ENCODE measurements around the gene CCR7. TPM values are rescaled to one million over a fixed set of nuclear protein-coding genes. Genes with fewer than 3 reads are reported as not detected.
"Not testable (repeated sequence)": the region's sequence is repeated elsewhere in the genome, so short reads cannot be mapped to it uniquely, and the experiment has no call there.

CCR7 gene
- total RNA-seq, 2 experiments from 2014 or later, result 260 to 274 TPM

- Mint-ChIP-seq H3K9me3 (no peaks in the 10 kb centered on the region), H3K27me3 (no peaks in the 10 kb centered on the region), H3K4me1 (peaks cover 92% of the 10 kb centered on the region), H3K36me3 (peaks cover 66% of the 10 kb centered on the region), H3K27ac (peak overlapping the region; percentile 86), H3K4me3 (peak overlapping the region; percentile 33)
- no peak for DNase-seq
These were observed 12.2 kb downstream of the CCR7 start for GRCh38 chr17:40552806-40553693.

GRCh38 chr17:40551879-40552768 is 13.1 kb downstream of the CCR7 start:
- peaks cover 97% of the 10 kb centered on the region for H3K4me1 Mint-ChIP-seq
- peaks cover 59% of the 10 kb centered on the region for H3K36me3 Mint-ChIP-seq
- H3K27ac Mint-ChIP-seq, result peak overlapping the region; percentile 86
- H3K9me3 Mint-ChIP-seq, result no peaks in the 10 kb centered on the region
- H3K4me3 Mint-ChIP-seq, result peak overlapping the region; percentile 33
- no peaks in the 10 kb centered on the region for H3K27me3 Mint-ChIP-seq
- DNase-seq, result no peak

GRCh38 chr17:40551091-40551878 is 14.0 kb downstream of the CCR7 start:
- Mint-ChIP-seq H3K36me3 (peaks cover 54% of the 10 kb centered on the region), H3K4me1 (peaks cover 94% of the 10 kb centered on the region), H3K4me3 (peak overlapping the region; percentile 0), H3K9me3 (no peaks in the 10 kb centered on the region), H3K27ac (peak overlapping the region; percentile 86), H3K27me3 (no peaks in the 10 kb centered on the region)
- no peak for DNase-seq

GRCh38 chr17:40550608-40551007 is 14.7 kb downstream of the CCR7 start:
- peaks cover 93% of the 10 kb centered on the region for H3K4me1 Mint-ChIP-seq
- H3K4me3 Mint-ChIP-seq, result peak overlapping the region; percentile 4
- H3K27ac Mint-ChIP-seq, result peak overlapping the region; percentile 57
- peaks cover 48% of the 10 kb centered on the region for H3K36me3 Mint-ChIP-seq
- no peaks in the 10 kb centered on the region for H3K9me3 Mint-ChIP-seq
- no peak for DNase-seq
- no peaks in the 10 kb centered on the region for H3K27me3 Mint-ChIP-seq

DNA sequence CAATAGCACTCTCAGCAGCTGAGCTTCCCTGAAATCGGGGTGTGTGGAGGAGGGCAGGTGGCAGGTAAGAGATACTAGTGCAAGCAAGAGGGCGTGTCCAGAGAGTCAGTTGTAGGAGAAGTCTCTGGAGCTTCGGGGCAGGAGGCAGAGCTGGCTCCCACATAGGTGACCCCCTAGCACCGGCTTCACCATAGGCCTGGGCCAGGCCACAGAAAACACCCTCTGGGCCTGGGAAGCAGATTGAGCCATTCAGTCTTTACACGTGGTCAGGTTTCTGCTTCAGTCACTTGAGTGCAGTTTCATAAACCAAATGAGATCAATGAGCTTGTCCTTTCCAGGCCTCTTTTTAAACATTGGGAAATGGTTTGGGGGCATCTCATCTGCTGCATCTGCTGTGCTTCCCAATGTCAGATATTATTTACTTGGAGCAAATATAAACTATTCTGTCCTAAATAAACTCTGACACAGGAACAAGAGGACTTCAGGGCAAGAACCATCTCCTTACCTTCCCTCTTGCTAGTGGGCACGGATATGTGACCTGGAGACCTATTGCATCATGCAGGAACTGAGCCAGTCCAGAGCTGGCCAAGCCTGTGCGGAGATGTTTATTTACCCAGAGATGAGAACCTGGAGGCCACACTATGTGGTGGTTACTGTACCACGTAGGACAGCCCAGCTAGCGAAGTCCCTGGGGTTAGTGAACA is 16.1 kb downstream of the CCR7 start:
- H3K4me1 Mint-ChIP-seq, result peaks cover 84% of the 10 kb centered on the region
- DNase-seq, result no peak
- peak overlapping the region; percentile 50 for H3K4me3 Mint-ChIP-seq
- H3K9me3 Mint-ChIP-seq, result peaks cover under 1% of the 10 kb centered on the region
- peak overlapping the region; percentile 77 for H3K27ac Mint-ChIP-seq
- peaks cover 33% of the 10 kb centered on the region for H3K36me3 Mint-ChIP-seq
- no peaks in the 10 kb centered on the region for H3K27me3 Mint-ChIP-seq

DNA sequence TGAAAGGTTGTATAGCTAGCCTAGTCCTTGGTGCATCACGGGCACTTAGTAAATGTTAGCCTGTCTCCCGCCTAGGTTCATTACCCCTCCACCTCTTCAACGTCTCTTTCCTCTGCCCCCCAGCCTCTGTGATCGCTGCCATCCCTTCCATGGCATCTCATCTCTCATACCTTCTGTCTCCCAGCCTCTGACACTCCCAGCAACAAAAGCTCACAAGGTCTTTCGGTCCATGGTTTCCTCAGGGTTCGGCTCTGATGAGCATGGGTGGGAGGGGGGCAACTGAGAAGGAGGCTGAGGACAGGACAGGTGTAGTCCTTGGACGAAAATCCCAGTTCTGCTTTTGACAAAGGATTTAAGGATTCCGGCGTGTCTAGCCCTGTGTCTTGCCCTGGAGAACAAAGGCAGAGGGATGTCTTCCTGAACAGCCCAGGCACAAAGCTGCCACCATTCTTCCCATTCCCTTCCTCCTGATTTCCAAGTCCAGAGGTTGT is 16.7 kb downstream of the CCR7 start:
- peak overlapping the region; percentile 77 for H3K27ac Mint-ChIP-seq
- H3K36me3 Mint-ChIP-seq, result peaks cover 28% of the 10 kb centered on the region
- no peaks in the 10 kb centered on the region for H3K27me3 Mint-ChIP-seq
- H3K9me3 Mint-ChIP-seq, result peaks cover 1% of the 10 kb centered on the region
- peaks cover 82% of the 10 kb centered on the region for H3K4me1 Mint-ChIP-seq
- no peak for DNase-seq
- H3K4me3 Mint-ChIP-seq, result no peak overlapping the region

DNA sequence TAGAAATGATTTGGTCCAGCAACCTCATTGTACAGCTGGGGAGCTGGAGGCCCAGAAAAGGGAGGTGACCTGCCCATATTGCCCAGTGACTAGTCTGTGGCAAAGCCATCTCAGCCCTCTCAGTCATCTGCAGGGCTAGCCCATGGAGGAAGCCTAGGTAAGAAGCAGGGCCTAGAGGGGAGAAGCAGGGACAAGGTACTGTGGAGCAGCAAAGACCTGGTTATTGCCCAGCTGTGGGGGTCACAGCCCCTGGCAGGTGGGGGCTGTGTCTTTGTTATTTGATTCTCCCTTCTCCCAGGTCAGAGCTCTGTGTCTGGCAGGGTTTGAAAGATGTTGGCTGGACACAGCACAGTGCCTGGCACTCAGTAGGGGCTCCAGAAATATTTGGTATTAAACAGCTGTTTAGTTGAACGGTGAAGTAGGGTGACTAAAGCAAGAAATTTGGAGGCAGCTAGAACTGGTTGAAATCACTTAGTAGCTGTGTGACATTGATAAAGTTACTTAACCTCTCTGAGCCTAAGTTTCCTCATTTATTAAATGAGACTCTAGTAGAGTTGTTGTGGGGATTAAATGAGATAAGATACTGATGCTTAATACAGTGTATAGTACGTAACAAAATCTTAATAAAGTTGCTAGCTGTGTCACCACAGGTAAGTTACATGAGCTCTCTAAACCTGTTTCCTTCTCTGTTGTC is 17.3 kb downstream of the CCR7 start:
- peak overlapping the region; percentile 23 for H3K4me3 Mint-ChIP-seq
- peaks cover 84% of the 10 kb centered on the region for H3K4me1 Mint-ChIP-seq
- peak overlapping the region; percentile 76 for H3K27ac Mint-ChIP-seq
- peaks cover 1% of the 10 kb centered on the region for H3K9me3 Mint-ChIP-seq
- H3K27me3 Mint-ChIP-seq, result no peaks in the 10 kb centered on the region
- no peak for DNase-seq
- H3K36me3 Mint-ChIP-seq, result peaks cover 26% of the 10 kb centered on the region

GRCh38 chr17:40547079-40547784 is 18.0 kb downstream of the CCR7 start:
- Mint-ChIP-seq H3K27ac (peak overlapping the region; percentile 76), H3K4me1 (peaks cover 84% of the 10 kb centered on the region), H3K9me3 (peaks cover 1% of the 10 kb centered on the region), H3K27me3 (no peaks in the 10 kb centered on the region), H3K4me3 (no peak overlapping the region), H3K36me3 (peaks cover 19% of the 10 kb centered on the region)
- peak; percentile 74 for DNase-seq

- not testable (repeated sequence) for H3K9me3 Mint-ChIP-seq, H3K27ac Mint-ChIP-seq, DNase-seq, H3K27me3 Mint-ChIP-seq, H3K4me3 Mint-ChIP-seq
- H3K36me3 Mint-ChIP-seq, result peaks cover 13% of the 10 kb centered on the region
- H3K4me1 Mint-ChIP-seq, result peaks cover 86% of the 10 kb centered on the region
These were observed 18.8 kb downstream of the CCR7 start for GRCh38 chr17:40546497-40546896.

DNA sequence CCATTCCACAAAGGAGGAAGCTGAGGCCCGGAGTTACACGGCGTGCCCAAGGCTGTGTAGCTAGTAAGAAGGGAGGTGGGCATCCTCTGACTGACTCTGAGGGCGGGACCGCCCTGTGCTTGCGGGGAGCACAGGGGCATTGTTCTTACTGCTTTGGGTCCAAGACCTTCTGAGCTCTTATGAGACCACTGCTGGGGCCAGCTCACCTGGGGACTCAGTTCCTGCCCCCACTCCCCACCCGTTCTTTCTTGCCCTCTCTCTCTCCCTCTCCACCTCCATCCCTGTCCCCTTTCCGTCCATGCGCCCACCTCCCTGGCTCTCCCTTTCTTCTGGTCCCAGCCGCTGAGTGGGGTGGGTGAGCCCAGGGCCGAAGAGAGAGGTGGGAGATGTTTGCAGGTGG is 19.6 kb downstream of the CCR7 start:
- Mint-ChIP-seq H3K4me3 (no peak overlapping the region), H3K27ac (peak overlapping the region; percentile 44), H3K9me3 (peaks cover 1% of the 10 kb centered on the region), H3K4me1 (peaks cover 86% of the 10 kb centered on the region), H3K36me3 (peaks cover 9% of the 10 kb centered on the region), H3K27me3 (no peaks in the 10 kb centered on the region)
- no peak for DNase-seq

DNA sequence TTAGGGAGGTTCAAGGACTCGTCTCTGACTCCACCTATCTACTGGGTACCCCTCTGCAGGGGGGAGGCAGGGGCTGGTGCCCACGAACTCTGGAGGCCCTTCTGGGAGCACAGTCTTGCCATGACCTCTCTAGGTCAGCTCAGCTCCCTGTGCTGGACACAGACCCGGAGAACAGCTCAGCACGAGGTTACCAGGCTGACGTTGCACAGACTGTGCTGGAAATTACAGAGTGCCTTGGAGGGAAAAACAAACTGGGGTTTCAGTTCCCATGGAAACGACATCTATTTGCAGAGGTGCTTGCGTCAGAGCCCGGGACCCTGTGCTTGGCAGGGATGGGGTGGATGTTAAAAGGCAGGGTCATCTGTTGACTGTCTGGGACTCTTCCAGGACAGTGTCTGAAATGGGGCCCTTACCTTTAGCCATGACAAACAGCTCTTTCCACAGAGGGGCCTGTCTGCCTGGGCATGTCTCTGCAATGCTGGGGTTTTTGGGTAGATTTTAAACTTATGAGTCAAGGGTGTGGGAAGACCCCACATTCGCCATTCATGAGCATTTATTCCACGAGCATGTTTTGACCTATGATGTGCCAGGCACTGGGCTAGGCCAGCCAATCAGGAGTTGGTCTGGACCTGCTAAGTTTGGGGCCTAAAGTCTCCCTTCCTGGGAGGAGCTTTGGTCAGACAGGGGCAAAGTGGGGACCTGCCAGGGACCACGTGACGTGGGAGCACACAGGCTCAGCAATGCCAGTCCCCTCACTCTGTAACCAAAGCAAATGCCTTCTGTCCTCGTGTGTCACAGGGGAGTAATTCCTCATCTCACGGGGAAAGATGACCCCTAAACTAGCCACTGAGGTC is 22.5 kb downstream of the CCR7 start:
- no peaks in the 10 kb centered on the region for H3K27me3 Mint-ChIP-seq
- peaks cover 1% of the 10 kb centered on the region for H3K9me3 Mint-ChIP-seq
- peaks cover 83% of the 10 kb centered on the region for H3K4me1 Mint-ChIP-seq
- peak overlapping the region; percentile 100 for H3K27ac Mint-ChIP-seq
- peaks cover 6% of the 10 kb centered on the region for H3K36me3 Mint-ChIP-seq
- peak overlapping the region; percentile 81 for H3K4me3 Mint-ChIP-seq
- peak; percentile 80 for DNase-seq

GRCh38 chr17:40541873-40542557 is 23.3 kb downstream of the CCR7 start:
- peak overlapping the region; percentile 81 for H3K4me3 Mint-ChIP-seq
- H3K9me3 Mint-ChIP-seq, result peaks cover 1% of the 10 kb centered on the region
- H3K36me3 Mint-ChIP-seq, result peaks cover 9% of the 10 kb centered on the region
- DNase-seq, result no peak
- no peaks in the 10 kb centered on the region for H3K27me3 Mint-ChIP-seq
- peaks cover 83% of the 10 kb centered on the region for H3K4me1 Mint-ChIP-seq
- H3K27ac Mint-ChIP-seq, result peak overlapping the region; percentile 100

All from activated naive CD8-positive, alpha-beta T cell treated with anti-CD3 and anti-CD28 coated beads for 36 hours (primary cell).